Measurements from ENCODE around the gene AZU1. TPM values are rescaled to one million over a fixed set of nuclear protein-coding genes. Genes with fewer than 3 reads are reported as not detected.

The AZU1 gene
- total RNA-seq, 1 experiment from 2014 or later, result not detected

GRCh38 chr19:873084-873483 is 45.4 kb downstream of the AZU1 start:
- Histone ChIP-seq H4K20me1 (ENCODE audit: low read length) (no peaks in the 10 kb centered on the region), H3K4me1 (ENCODE audit: insufficient read depth, low read length) (peaks cover 12% of the 10 kb centered on the region), H3K27ac (ENCODE audit: low read length) (no peak overlapping the region), H3K79me2 (ENCODE audit: low read length) (no peaks in the 10 kb centered on the region), H3K4me3 (ENCODE audit: low read length) (no peak overlapping the region), H3F3A (ENCODE audit: low read length, unreplicated experiment) (no peaks in the 10 kb centered on the region), H3K9me2 (replicated peaks; ENCODE audit: low read length) (no peaks in the 10 kb centered on the region), H3K9me3 (ENCODE audit: low read length) (no peaks in the 10 kb centered on the region), H3K36me3 (ENCODE audit: low read depth, low read length) (no peaks in the 10 kb centered on the region; the same call in 1 of the 2 replicates), H3K9ac (ENCODE audit: low read length) (no peak overlapping the region), H3K4me2 (ENCODE audit: low read length) (no peak overlapping the region), H3K27me3 (ENCODE audit: low read length) (no peaks in the 10 kb centered on the region), H2AFZ (ENCODE audit: low read length) (no peak overlapping the region)
- intact Hi-C loops (cut with micrococcal nuclease), result no loop called here
- CTCF ChIA-PET, result no interaction called here
- DNase-seq (no peak), ATAC-seq (no peak)
- TF ChIP-seq EZH2 (IDR thresholded peaks at IDR 0.05; ENCODE audit: low read length, unreplicated experiment), result no peak
- TF ChIP-seq EZH2phosphoT487 (IDR thresholded peaks at IDR 0.05; ENCODE audit: borderline replicate concordance, low read length), result no peak
- TF ChIP-seq CTCF (conservative IDR thresholded peaks at IDR 0.05; ENCODE audit: low read depth, low read length), result no peak
- BruUV-seq (replicated peaks), result no TSS peak
- POLR2A ChIA-PET (ENCODE audit: unreplicated experiment), result no interaction called here

GRCh38 chr19:873561-874041 is 46.0 kb downstream of the AZU1 start:
- Histone ChIP-seq H2AFZ (ENCODE audit: low read length) (no peak overlapping the region), H3K36me3 (ENCODE audit: low read depth, low read length) (no peaks in the 10 kb centered on the region; the same call in 1 of the 2 replicates), H3F3A (ENCODE audit: low read length, unreplicated experiment) (no peaks in the 10 kb centered on the region), H3K79me2 (ENCODE audit: low read length) (no peaks in the 10 kb centered on the region), H3K27me3 (ENCODE audit: low read length) (no peaks in the 10 kb centered on the region), H3K27ac (ENCODE audit: low read length) (no peak overlapping the region), H3K4me2 (ENCODE audit: low read length) (no peak overlapping the region), H3K4me1 (ENCODE audit: insufficient read depth, low read length) (peaks cover 12% of the 10 kb centered on the region), H4K20me1 (ENCODE audit: low read length) (no peaks in the 10 kb centered on the region), H3K9ac (ENCODE audit: low read length) (no peak overlapping the region), H3K9me2 (replicated peaks; ENCODE audit: low read length) (no peaks in the 10 kb centered on the region), H3K9me3 (ENCODE audit: low read length) (no peaks in the 10 kb centered on the region), H3K4me3 (ENCODE audit: low read length) (no peak overlapping the region)
- intact Hi-C loops (cut with micrococcal nuclease), result no loop called here
- BruUV-seq (replicated peaks), result no TSS peak
- no peak for DNase-seq
- TF ChIP-seq EZH2phosphoT487 (IDR thresholded peaks at IDR 0.05; ENCODE audit: borderline replicate concordance, low read length), result no peak
- TF ChIP-seq CTCF (conservative IDR thresholded peaks at IDR 0.05; ENCODE audit: low read depth, low read length), result no peak
- TF ChIP-seq EZH2 (IDR thresholded peaks at IDR 0.05; ENCODE audit: low read length, unreplicated experiment), result no peak
- POLR2A ChIA-PET (ENCODE audit: unreplicated experiment), result no interaction called here
- no peak for ATAC-seq
- CTCF ChIA-PET, result no interaction called here

GRCh38 chr19:875265-875879 is 47.7 kb downstream of the AZU1 start:
- Histone ChIP-seq H3K4me3 (ENCODE audit: low read length) (no peak overlapping the region), H2AFZ (ENCODE audit: low read length) (no peak overlapping the region), H3F3A (ENCODE audit: low read length, unreplicated experiment) (no peaks in the 10 kb centered on the region), H3K9me2 (replicated peaks; ENCODE audit: low read length) (no peaks in the 10 kb centered on the region), H3K4me2 (ENCODE audit: low read length) (no peak overlapping the region), H3K27me3 (ENCODE audit: low read length) (no peaks in the 10 kb centered on the region), H3K79me2 (ENCODE audit: low read length) (no peaks in the 10 kb centered on the region), H3K4me1 (ENCODE audit: insufficient read depth, low read length) (no peaks in the 10 kb centered on the region), H3K27ac (ENCODE audit: low read length) (no peak overlapping the region), H3K9ac (ENCODE audit: low read length) (no peak overlapping the region), H3K36me3 (ENCODE audit: low read depth, low read length) (no peaks in the 10 kb centered on the region; the same call in 1 of the 2 replicates), H4K20me1 (ENCODE audit: low read length) (no peaks in the 10 kb centered on the region), H3K9me3 (ENCODE audit: low read length) (no peaks in the 10 kb centered on the region)
- no TSS peak for BruUV-seq (replicated peaks)
- ATAC-seq (no peak), DNase-seq (no peak)
- TF ChIP-seq CTCF (conservative IDR thresholded peaks at IDR 0.05; ENCODE audit: low read depth, low read length) (no peak), EZH2 (IDR thresholded peaks at IDR 0.05; ENCODE audit: low read length, unreplicated experiment) (no peak), EZH2phosphoT487 (IDR thresholded peaks at IDR 0.05; ENCODE audit: borderline replicate concordance, low read length) (no peak)
- CTCF ChIA-PET, result no interaction called here
- POLR2A ChIA-PET (ENCODE audit: unreplicated experiment), result no interaction called here
- intact Hi-C loops (cut with micrococcal nuclease), result no loop called here
